Activated CD4-positive, CD25-positive, alpha-beta regulatory T cell treated with anti-CD3 and anti-CD28 coated beads, Interleukin-2, amount 50 U/mL, for 24 hours (primary cell): Measurements from ENCODE around the gene DMAC2.
A peak's percentile ranks its signal among the peaks of the same experiment; 100 is the strongest.
"Not testable (repeated sequence)": the region's sequence is repeated elsewhere in the genome, so short reads cannot be mapped to it uniquely, and the experiment has no call there.

Experiments
- ATAC-seq, 2 donors: fragments of 150-1000 bp; cut with Tn5 transposase; one replicate each; pipeline ENCODE4 v1.10.0; 2021; ENCODE audit warnings: mild to moderate bottlenecking in 1 of 2, moderate library complexity in 1 of 2

The DMAC2 gene

GRCh38 chr19:41398050-41398418 is 41.7 kb downstream of the DMAC2 start:
- ATAC-seq, result no peak

DNA sequence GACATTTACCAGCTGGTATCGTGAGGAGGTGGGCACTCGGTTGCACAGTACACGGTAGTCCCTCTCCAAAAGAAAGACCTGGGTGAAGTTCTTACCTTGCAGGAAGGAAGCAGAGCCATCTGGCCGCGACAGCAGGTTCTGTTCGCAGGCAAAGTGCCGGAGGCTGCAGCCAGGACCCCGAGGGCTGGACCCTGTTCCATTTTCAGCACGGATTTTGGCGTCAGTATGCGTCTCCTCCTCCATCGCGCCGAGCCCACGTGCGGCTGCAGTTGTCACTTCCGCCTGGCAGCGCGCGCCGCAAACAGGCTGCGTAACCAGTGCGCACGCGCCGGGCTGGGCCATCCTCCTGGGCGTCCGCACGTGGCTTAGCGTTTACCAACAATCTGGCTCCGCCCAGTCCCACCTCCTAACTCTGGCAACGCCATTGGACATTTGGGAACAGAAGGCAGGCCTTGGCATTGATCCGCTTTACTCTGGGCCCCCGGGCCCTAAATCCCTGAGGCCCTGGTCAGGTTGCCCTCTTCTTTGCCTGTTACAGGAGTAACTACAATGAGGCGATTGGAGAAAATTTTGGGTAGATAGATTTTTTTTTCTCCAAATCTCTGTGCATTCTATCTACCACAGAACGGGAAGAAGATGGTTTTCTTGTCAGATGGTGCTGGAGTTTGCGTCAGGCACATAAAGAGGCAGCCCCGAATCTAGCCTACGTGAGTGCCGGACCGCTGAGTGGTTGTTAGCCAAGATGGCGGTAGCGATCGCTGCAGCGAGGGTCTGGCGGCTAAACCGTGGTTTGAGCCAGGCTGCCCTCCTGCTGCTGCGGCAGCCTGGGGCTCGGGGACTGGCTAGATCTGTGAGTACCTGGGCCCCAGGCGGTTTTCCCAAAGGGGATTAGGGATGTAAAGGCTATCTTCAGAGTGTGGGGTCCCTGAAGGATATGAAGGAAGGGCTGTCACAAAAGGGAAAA is 42.3 kb downstream of the DMAC2 start, which contains the start of the genes BCKDHA and EXOSC5:
Gene BCKDHA, plus strand, starts transcription at position 733 of the 964 bp plus-strand sequence. Its CDS starts 10 bp downstream, at position 743.
Gene EXOSC5, minus strand, starts transcription at position 274 of the 964 bp plus-strand sequence. Its CDS starts 31 bp downstream, at position 243.
- ATAC-seq, result peak; percentile 99

GRCh38 chr19:41395355-41395754 is 44.4 kb downstream of the DMAC2 start:
- no peak for ATAC-seq

DNA sequence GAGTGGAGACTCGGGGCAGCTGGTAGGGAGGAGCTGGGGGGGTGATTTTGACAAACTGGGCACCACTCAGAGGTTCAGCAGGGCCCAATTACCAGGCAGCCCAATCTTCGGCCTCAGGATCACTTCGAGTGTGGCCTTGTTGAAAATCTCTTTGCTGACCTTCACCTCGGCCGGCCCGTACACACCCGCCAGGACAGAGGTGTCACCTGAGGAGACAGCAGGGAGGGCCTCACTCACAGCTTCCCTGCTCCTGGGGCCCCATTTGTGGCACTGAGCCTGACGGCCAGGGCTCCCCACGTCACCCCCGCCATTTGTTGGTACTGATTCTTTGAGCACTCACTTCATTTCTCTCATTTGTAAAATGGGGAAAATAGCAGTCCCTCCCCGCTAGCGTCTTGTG is 46.9 kb downstream of the DMAC2 start:
- no peak for ATAC-seq

- ATAC-seq, result no peak
Measured at GRCh38 chr19:41391618-41392017, 48.1 kb downstream of the DMAC2 start.

GRCh38 chr19:41386442-41386841 is 53.3 kb downstream of the DMAC2 start:
- ATAC-seq, result no peak

GRCh38 chr19:41384351-41384750 is 55.4 kb downstream of the DMAC2 start:
- no peak for ATAC-seq

GRCh38 chr19:41381536-41381935 is 58.2 kb downstream of the DMAC2 start:
- ATAC-seq, result not testable (repeated sequence)
